ENCODE data around the gene UBN2. TPM values are rescaled to one million over a fixed set of nuclear protein-coding genes. Genes with fewer than 3 reads are reported as not detected.
A peak's percentile ranks its signal among the peaks of the same experiment; 100 is the strongest.

The UBN2 gene
- total RNA-seq, 1 donor = 6.5 TPM

DNA sequence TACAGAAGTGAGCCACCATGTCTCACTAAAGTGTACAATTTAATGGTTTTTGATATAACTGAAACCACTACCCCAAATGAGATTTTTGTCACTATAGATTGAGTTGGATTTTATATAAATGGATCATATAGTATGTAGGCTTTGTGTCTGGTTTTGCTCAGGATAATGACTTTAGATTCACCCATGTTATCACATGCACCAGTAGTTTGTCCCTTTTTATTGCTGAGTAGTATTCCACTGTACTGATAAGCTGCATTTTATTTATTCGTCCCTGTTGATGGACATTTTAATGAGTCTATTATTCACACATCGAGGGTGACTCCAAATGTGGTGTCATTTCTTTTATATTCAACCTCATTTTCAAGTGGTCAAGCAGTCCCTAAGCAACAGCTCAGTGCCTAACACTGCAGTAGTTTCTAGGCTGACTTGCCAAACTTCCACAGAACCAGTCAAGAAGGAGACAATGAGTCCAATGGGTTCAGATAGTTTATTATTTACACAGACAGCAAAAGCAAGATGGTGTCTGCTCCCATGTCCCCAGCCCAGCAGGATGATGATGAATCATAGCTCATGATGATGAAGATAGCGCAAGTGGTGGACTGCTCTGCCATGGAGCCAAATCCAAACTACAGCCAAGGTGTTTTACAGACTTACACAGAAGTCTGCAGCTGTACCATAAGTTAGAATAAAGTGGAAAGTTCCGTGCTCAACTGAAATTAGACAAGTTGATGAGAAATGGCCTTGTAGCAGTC lies 103.5 kb downstream of the UBN2 start:
- TF ChIP-seq, protein P1, sequence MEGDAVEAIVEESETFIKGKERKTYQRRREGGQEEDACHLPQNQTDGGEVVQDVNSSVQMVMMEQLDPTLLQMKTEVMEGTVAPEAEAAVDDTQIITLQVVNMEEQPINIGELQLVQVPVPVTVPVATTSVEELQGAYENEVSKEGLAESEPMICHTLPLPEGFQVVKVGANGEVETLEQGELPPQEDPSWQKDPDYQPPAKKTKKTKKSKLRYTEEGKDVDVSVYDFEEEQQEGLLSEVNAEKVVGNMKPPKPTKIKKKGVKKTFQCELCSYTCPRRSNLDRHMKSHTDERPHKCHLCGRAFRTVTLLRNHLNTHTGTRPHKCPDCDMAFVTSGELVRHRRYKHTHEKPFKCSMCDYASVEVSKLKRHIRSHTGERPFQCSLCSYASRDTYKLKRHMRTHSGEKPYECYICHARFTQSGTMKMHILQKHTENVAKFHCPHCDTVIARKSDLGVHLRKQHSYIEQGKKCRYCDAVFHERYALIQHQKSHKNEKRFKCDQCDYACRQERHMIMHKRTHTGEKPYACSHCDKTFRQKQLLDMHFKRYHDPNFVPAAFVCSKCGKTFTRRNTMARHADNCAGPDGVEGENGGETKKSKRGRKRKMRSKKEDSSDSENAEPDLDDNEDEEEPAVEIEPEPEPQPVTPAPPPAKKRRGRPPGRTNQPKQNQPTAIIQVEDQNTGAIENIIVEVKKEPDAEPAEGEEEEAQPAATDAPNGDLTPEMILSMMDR (IDR thresholded peaks at IDR 0.05; ENCODE audit: insufficient read depth, low read depth, low read length) = no peak
- no peak for DNase-seq (ENCODE audit: low read depth)
- H3K4me3 ChIP-seq (ENCODE audit: low read depth, low read length) = no peak overlapping the region

DNA sequence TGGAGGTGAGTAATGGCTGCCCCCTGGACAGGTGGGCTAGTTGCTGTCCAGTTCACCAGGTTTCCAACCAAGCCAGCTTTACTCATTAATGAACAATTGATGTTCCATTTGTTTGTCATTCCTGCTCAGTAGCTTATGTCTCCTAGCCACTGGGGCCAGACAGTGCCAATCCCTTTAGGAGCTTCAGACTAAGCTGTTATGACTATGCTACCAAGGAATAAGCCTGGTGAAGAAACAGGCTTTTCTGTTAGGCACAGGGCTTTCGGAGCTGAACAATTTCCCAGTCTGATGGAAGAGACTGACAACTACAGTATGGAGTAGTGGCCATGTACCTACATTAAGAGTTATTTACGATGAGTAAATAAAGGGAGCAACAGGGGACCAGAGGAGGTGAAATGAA lies 108.0 kb downstream of the UBN2 start:
- TF ChIP-seq, protein P1 (IDR thresholded peaks at IDR 0.05; ENCODE audit: insufficient read depth, low read depth, low read length) = no peak
- H3K4me3 ChIP-seq (ENCODE audit: low read depth, low read length) = no peak overlapping the region
- no peak for DNase-seq (ENCODE audit: low read depth)

DNA sequence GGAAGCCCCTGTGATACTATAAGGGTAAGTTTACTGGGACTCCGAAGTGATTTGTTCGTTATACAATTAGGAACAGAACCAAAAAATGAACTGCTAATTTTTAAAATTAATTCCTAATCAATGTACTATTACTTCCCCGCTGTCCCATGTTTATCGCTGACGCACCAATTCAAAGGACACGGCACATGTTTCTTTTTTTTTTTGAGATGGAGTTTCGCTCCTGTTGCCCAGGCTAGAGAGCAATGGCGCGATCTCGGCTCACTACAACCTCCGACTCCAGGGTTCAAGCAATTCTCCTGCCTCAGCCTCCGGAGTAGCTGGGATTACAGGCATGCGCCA lies 108.6 kb downstream of the UBN2 start:
- DNase-seq (ENCODE audit: low read depth) = no peak
- peak overlapping the region; percentile 97 for H3K4me3 ChIP-seq (ENCODE audit: low read depth, low read length)
- TF ChIP-seq, protein P1 (IDR thresholded peaks at IDR 0.05; ENCODE audit: insufficient read depth, low read depth, low read length) = no peak

DNA sequence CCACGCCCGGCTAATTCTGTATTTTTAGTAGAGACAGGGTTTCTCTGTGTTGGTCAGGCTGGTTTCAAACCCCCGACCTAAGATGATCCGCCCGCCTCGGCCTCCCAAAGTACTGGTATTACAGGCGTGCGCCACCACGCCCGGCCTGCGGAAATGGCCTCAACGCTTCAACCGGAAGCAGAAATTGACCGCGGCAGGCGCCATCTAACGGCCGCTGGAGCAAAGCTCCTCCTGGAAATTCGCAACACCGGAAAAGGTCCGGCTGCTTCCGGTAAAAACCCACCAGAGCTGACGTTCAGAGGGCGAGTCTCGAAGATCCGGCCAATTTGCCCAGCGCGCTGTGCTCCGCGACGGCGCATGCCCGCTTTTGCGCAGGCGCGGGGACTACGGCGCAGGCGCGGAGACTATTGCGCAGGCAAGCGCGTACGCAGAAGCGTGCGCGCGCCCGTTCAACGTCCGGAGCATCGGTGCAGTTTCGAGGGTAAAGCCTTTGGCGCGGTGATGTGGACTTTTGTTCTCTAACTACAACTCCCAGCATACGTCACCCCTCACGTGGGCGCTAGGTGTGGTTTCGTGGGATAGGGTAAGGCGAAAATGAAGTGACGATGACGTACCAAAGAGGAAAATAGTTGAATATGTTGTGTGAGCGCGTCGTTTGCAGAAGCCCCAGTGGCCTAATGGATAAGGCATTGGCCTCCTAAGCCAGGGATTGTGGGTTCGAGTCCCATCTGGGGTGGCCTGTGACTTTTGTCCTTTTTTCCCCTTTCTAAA lies 109.2 kb downstream of the UBN2 start:
- TF ChIP-seq, protein P1 (IDR thresholded peaks at IDR 0.05; ENCODE audit: insufficient read depth, low read depth, low read length) = peak; percentile 69
- peak; percentile 100 for DNase-seq (ENCODE audit: low read depth)

DNA sequence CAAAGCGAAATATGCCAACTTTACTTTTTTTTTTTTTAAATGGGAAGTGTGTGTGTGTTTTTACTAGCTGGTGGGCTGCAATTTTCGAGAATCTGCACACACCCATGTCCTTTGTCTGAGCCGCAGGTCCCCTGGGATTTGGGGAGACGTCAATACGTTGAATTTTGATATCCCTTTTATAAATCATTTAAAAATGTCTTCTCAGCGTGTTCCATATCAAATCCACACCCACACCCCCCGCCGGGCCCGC lies 109.7 kb downstream of the UBN2 start:
- no peak for DNase-seq (ENCODE audit: low read depth)
- H3K4me3 ChIP-seq (ENCODE audit: low read depth, low read length) = peak overlapping the region; percentile 97
- TF ChIP-seq, protein P1 (IDR thresholded peaks at IDR 0.05; ENCODE audit: insufficient read depth, low read depth, low read length) = no peak

More for the DNA sequence above, 109.2 kb downstream of the UBN2 start:
- H3K4me3 ChIP-seq (ENCODE audit: low read depth, low read length) = peak overlapping the region; percentile 97

DNA sequence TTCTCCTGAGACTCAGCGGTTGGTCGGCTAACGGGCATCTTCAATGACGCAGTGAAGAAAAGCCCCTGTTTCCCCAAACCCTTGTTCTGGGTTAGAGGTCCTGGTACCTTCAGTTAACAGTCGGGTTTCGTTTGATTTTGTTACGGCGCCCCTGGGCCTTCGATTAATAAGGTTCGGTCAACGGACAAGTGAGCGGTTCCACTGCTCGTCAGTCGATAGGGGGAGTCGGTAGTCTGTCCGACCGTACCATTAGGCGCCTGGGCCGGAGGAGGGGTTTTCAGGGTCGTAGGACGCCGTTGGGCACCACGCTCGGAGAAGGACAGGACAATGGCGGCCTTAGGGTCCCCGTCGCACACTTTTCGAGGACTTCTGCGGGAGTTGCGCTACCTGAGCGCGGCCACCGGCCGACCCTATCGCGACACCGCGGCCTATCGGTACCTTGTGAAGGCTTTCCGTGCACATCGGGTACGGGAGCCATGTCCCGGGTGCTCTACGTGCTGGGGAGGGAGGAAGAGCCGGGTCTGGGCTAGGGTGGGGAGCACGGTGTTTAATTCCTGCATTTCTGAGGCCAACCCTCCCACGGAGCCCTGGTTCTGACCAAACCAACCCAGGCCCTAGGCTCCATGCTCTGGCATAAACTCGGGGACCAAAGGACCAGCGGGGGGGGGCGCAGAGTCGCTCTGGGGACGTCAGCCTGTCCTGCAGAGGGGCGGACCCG lies 110.2 kb downstream of the UBN2 start, which contains the start of gene FMC1:
TSS of gene FMC1 (plus strand) at position 280 of the 718 bp plus-strand sequence. CDS start at position 328, 48 bp downstream.
- peak; percentile 95 for DNase-seq (ENCODE audit: low read depth)
- TF ChIP-seq, protein P1 (IDR thresholded peaks at IDR 0.05; ENCODE audit: insufficient read depth, low read depth, low read length) = peak; percentile 34
- H3K4me3 ChIP-seq (ENCODE audit: low read depth, low read length) = peak within 1 kb of the TSS; percentile 97

Measured in fibroblast of villous mesenchyme (primary cell).